Neural cell (in vitro differentiated cells): Measurements from ENCODE around the gene DNER.

Experiments
- RAD21 ChIP-seq: fragments of 450-650 bp; conservative IDR thresholded peaks from 2 replicates; pipeline ENCODE4 v1.6.1; 2014; ENCODE audit warnings: antibody characterized with exemption, mild to moderate bottlenecking, moderate library complexity
- TF ChIP-seq, protein P1 (sequence below): fragments of 450-650 bp; IDR thresholded peaks from 2 replicates; pipeline ENCODE4 v1.5.1; 2014; ENCODE audit warnings: antibody characterized with exemption, mild to moderate bottlenecking, moderate library complexity; ENCODE audit not compliant: poor library complexity, severe bottlenecking

DNA sequence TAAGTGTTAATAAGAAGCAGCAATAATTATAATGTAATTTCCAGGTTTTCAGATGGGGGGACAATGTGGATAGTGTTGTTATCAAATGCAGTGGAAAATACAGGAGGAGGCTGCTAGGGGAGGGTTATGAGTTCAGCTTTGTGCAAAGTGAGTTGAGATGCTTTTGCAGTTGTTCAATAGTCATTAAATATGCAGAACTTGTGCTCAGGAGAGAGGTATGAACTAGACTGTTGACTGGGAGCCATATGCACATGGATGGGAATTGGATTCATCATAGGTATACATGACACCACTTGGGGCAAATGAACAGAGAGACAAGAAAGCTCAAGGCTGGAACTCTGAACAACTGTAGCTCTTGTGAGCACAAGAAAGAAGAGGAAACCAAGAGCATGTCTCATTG lies 261.1 kb downstream of the DNER start:
- TF ChIP-seq, protein P1, sequence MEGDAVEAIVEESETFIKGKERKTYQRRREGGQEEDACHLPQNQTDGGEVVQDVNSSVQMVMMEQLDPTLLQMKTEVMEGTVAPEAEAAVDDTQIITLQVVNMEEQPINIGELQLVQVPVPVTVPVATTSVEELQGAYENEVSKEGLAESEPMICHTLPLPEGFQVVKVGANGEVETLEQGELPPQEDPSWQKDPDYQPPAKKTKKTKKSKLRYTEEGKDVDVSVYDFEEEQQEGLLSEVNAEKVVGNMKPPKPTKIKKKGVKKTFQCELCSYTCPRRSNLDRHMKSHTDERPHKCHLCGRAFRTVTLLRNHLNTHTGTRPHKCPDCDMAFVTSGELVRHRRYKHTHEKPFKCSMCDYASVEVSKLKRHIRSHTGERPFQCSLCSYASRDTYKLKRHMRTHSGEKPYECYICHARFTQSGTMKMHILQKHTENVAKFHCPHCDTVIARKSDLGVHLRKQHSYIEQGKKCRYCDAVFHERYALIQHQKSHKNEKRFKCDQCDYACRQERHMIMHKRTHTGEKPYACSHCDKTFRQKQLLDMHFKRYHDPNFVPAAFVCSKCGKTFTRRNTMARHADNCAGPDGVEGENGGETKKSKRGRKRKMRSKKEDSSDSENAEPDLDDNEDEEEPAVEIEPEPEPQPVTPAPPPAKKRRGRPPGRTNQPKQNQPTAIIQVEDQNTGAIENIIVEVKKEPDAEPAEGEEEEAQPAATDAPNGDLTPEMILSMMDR = no peak
- TF ChIP-seq RAD21 = no peak
